H9 (cell line): Measurements from ENCODE around the gene ANKRD42. TPM values are rescaled to one million over a fixed set of nuclear protein-coding genes. Genes with fewer than 3 reads are reported as not detected.

Experiments used
- DNase-seq: peaks from one replicate; pipeline ENCODE4 v3.0.0-alpha.2; 2017
- H2AFZ ChIP-seq: one replicate; pipeline ENCODE4 v1.6.1; 2013; ENCODE audit warnings: mild to moderate bottlenecking, low read length, control low read depth, moderate library complexity
- H2AK5ac ChIP-seq: 2 replicates; pipeline ENCODE4 v1.6.1; 2013; ENCODE audit warnings: low read length, control low read depth, mixed read lengths; ENCODE audit not compliant: insufficient read length
- H2BK120ac ChIP-seq: one replicate; pipeline ENCODE4 v1.6.1; 2013; ENCODE audit warnings: low read depth, mild to moderate bottlenecking, low read length, control low read depth, inconsistent platforms; ENCODE audit not compliant: poor library complexity, severe bottlenecking
- H2BK12ac ChIP-seq: 2 replicates; pipeline ENCODE4 v1.6.1; 2013; ENCODE audit warnings: low read length, control low read depth, mixed read lengths, low read depth; ENCODE audit not compliant: insufficient read length
- H2BK15ac ChIP-seq: 2 replicates; pipeline ENCODE4 v1.6.1; 2013; ENCODE audit warnings: low read depth, low read length, control low read depth
- H2BK20ac ChIP-seq: one replicate; pipeline ENCODE4 v1.6.1; 2013; ENCODE audit warnings: low read depth, mild to moderate bottlenecking, low read length, control low read depth, inconsistent platforms; ENCODE audit not compliant: poor library complexity, severe bottlenecking
- H2BK5ac ChIP-seq: 2 replicates; pipeline ENCODE4 v1.6.1; 2013; ENCODE audit warnings: low read length, control low read depth, mixed read lengths; ENCODE audit not compliant: insufficient read length
- H3K14ac ChIP-seq: 2 replicates; pipeline ENCODE4 v1.6.1; 2013; ENCODE audit warnings: low read length, control low read depth; ENCODE audit not compliant: insufficient read depth
- H3K18ac ChIP-seq: 2 replicates; pipeline ENCODE4 v1.6.1; 2013; ENCODE audit warnings: low read depth, mild to moderate bottlenecking, mixed read lengths, low read length, control low read depth; ENCODE audit not compliant: insufficient read length
- H3K23ac ChIP-seq: 2 replicates; pipeline ENCODE4 v1.6.1; 2013; ENCODE audit warnings: low read length, control low read depth, mixed read lengths, low read depth; ENCODE audit not compliant: insufficient read length
- H3K23me2 ChIP-seq: 2 replicates; pipeline ENCODE4 v1.6.1; 2013; ENCODE audit warnings: low read depth, mild to moderate bottlenecking, mixed read lengths, low read length, control low read depth; ENCODE audit not compliant: insufficient read length, poor library complexity, severe bottlenecking
- H3K27ac ChIP-seq: 2 replicates; pipeline ENCODE4 v1.5.1; 2013; ENCODE audit warnings: low read length, control low read depth, mixed read lengths, low read depth; ENCODE audit not compliant: insufficient read length
- H3K27me3 ChIP-seq: 2 replicates; pipeline ENCODE4 v1.6.1; 2013; ENCODE audit warnings: low read length, control low read depth, inconsistent platforms; ENCODE audit not compliant: insufficient read depth
- H3K4ac ChIP-seq: 2 replicates; pipeline ENCODE4 v1.6.1; 2013; ENCODE audit warnings: low read depth, mild to moderate bottlenecking, control low read depth, inconsistent platforms, low read length, moderate library complexity
- H3K4me1 ChIP-seq: 2 replicates; pipeline ENCODE4 v1.6.1; 2013; ENCODE audit warnings: low read length, control low read depth, inconsistent platforms; ENCODE audit not compliant: insufficient read depth
- H3K4me2 ChIP-seq: 2 replicates; pipeline ENCODE4 v1.6.1; 2013; ENCODE audit warnings: low read length, control low read depth, mixed read lengths; ENCODE audit not compliant: insufficient read length, insufficient read depth
- H3K56ac ChIP-seq: 2 replicates; pipeline ENCODE4 v1.6.1; 2013; ENCODE audit warnings: low read depth, mild to moderate bottlenecking, mixed read lengths, low read length, control low read depth; ENCODE audit not compliant: insufficient read length
- H3K79me1 ChIP-seq: 2 replicates; pipeline ENCODE4 v1.6.1; 2013; ENCODE audit warnings: low read depth, mild to moderate bottlenecking, moderate library complexity, low read length, control low read depth, inconsistent platforms; ENCODE audit not compliant: insufficient read depth, poor library complexity, severe bottlenecking
- H3K79me2 ChIP-seq: 2 replicates; pipeline ENCODE4 v1.6.1; 2013; ENCODE audit warnings: low read length, control low read depth, inconsistent platforms; ENCODE audit not compliant: insufficient read depth
- H3K9ac ChIP-seq: 2 replicates; pipeline ENCODE4 v1.6.1; 2013; ENCODE audit warnings: low read length, control low read depth, mixed read lengths; ENCODE audit not compliant: insufficient read length; ENCODE audit errors: extremely low read depth
- H3K9me3 ChIP-seq: one replicate; pipeline ENCODE4 v1.6.1; 2013; ENCODE audit warnings: low read depth, low read length, inconsistent platforms; ENCODE audit not compliant: control insufficient read depth
- H3T11ph ChIP-seq: one replicate; pipeline ENCODE4 v1.6.1; 2013; ENCODE audit warnings: mild to moderate bottlenecking, low read length, control low read depth, inconsistent platforms
- H4K20me1 ChIP-seq: one replicate; pipeline ENCODE4 v1.6.1; 2013; ENCODE audit not compliant: control insufficient read depth, insufficient read length, insufficient read depth
- H4K5ac ChIP-seq: 2 replicates; pipeline ENCODE4 v1.6.1; 2013; ENCODE audit warnings: low read depth, mild to moderate bottlenecking, mixed read lengths, low read length, control low read depth; ENCODE audit not compliant: insufficient read length
- H4K8ac ChIP-seq: replicated peaks from 2 replicates; pipeline ENCODE4 v1.6.1; 2013; ENCODE audit warnings: low read length, control low read depth, mixed read lengths, low read depth; ENCODE audit not compliant: insufficient read length
- H4K91ac ChIP-seq: 2 replicates; pipeline ENCODE4 v1.6.1; 2013; ENCODE audit warnings: low read depth, mild to moderate bottlenecking, moderate library complexity, mixed read lengths, low read length, control low read depth; ENCODE audit not compliant: insufficient read length
- H3K27ac Mint-ChIP-seq, 3 experiments: 2 replicates in 2 of 3; 3 replicates in 1 of 3; pipeline ENCODE4 v1.8.0; 2020 to 2021; ENCODE audit warnings: mixed read lengths in 3 of 3, mild to moderate bottlenecking in 1 of 3, moderate library complexity in 1 of 3
- H3K27me3 Mint-ChIP-seq: 2 replicates; pipeline ENCODE4 v1.8.0; 2021; ENCODE audit warnings: low read depth, mild to moderate bottlenecking, moderate library complexity, mixed read lengths
- H3K36me3 Mint-ChIP-seq, 3 experiments: 2 replicates in 2 of 3; 3 replicates in 1 of 3; pipeline ENCODE4 v1.8.0; 2020 to 2021; ENCODE audit warnings: low read depth in 3 of 3, mixed read lengths in 3 of 3; ENCODE audit not compliant: insufficient read depth in 1 of 3
- H3K4me1 Mint-ChIP-seq, 2 experiments: 2 replicates each; pipeline ENCODE4 v1.8.0; 2020; ENCODE audit warnings: mixed read lengths in 2 of 2
- H3K4me3 Mint-ChIP-seq, 2 experiments: 2 replicates in 1 of 2; 3 replicates in 1 of 2; pipeline ENCODE4 v1.8.0; 2020 to 2021; ENCODE audit warnings: mild to moderate bottlenecking in 2 of 2, mixed read lengths in 2 of 2, moderate library complexity in 1 of 2
- H3K9me3 Mint-ChIP-seq, 2 experiments: 2 replicates in 1 of 2; 3 replicates in 1 of 2; pipeline ENCODE4 v1.8.0; 2020; ENCODE audit warnings: mild to moderate bottlenecking in 2 of 2, mixed read lengths in 2 of 2, moderate library complexity in 1 of 2
- total RNA-seq: library from RNA; stranded (reverse); gene quantifications from 2 replicates; pipeline ENCODE4 v1.2.1, GENCODE V29; 2021
- TF ChIP-seq, protein P1 (sequence below): fragments of 200-600 bp; sonication (generic); conservative IDR thresholded peaks from 3 replicates; pipeline ENCODE4 v1.8.0; 2021; ENCODE audit warnings: antibody characterized with exemption, mild to moderate bottlenecking

ANKRD42 gene
- total RNA-seq, 1 experiment from 2014 or later: 4.9 TPM

DNA sequence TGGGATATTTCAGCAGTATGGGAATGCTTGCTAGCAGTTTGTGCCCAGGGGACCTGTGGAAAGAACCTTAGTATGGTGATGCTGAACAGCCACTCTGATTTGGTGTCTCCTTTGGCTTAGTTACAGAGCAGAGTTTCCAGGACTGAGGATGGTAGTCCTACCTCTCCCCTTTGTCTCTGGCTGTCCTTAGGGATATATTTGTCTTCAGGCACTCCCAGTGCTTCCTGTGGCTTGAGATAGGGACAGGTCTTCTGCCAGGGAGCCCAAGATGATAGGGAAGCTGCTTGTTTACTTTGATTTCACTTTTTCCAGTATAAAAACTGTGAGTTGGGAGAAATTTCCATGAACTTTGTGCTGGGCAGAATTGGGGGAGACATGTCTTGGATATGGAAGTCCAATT is 28.2 kb downstream of the ANKRD42 start:
- no peak for DNase-seq
- H3K23me2 ChIP-seq: no peaks in the 10 kb centered on the region
- H4K5ac ChIP-seq: no peak overlapping the region
- no peaks in the 10 kb centered on the region for H3K36me3 Mint-ChIP-seq
- H3K9me3 Mint-ChIP-seq: no peaks in the 10 kb centered on the region
- H3K79me2 ChIP-seq: no peaks in the 10 kb centered on the region
- H3K4me1 Mint-ChIP-seq: no peaks in the 10 kb centered on the region
- H3K56ac ChIP-seq: no peak overlapping the region
- H2AK5ac ChIP-seq: no peak overlapping the region
- H3K79me1 ChIP-seq: no peaks in the 10 kb centered on the region
- H3K4me1 ChIP-seq: no peaks in the 10 kb centered on the region
- no peak overlapping the region for H3K4me2 ChIP-seq
- no peak overlapping the region for H2BK120ac ChIP-seq
- H3K23ac ChIP-seq: no peak overlapping the region
- H3K4me3 Mint-ChIP-seq: no peak overlapping the region
- no peak overlapping the region for H3T11ph ChIP-seq
- TF ChIP-seq, protein P1, sequence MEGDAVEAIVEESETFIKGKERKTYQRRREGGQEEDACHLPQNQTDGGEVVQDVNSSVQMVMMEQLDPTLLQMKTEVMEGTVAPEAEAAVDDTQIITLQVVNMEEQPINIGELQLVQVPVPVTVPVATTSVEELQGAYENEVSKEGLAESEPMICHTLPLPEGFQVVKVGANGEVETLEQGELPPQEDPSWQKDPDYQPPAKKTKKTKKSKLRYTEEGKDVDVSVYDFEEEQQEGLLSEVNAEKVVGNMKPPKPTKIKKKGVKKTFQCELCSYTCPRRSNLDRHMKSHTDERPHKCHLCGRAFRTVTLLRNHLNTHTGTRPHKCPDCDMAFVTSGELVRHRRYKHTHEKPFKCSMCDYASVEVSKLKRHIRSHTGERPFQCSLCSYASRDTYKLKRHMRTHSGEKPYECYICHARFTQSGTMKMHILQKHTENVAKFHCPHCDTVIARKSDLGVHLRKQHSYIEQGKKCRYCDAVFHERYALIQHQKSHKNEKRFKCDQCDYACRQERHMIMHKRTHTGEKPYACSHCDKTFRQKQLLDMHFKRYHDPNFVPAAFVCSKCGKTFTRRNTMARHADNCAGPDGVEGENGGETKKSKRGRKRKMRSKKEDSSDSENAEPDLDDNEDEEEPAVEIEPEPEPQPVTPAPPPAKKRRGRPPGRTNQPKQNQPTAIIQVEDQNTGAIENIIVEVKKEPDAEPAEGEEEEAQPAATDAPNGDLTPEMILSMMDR: no peak
- no peak overlapping the region for H2BK5ac ChIP-seq
- H4K20me1 ChIP-seq: no peaks in the 10 kb centered on the region
- no peak overlapping the region for H3K18ac ChIP-seq
- 0 out of 2 replicates have a peak, but pooled peaks cover 2% of the 10 kb centered on the region for H3K27me3 ChIP-seq
- H3K14ac ChIP-seq: no peak overlapping the region
- H3K9me3 ChIP-seq: no peaks in the 10 kb centered on the region
- H3K27me3 Mint-ChIP-seq: no peaks in the 10 kb centered on the region; the same call in 1 of the 2 replicates
- no peak overlapping the region for H2BK15ac ChIP-seq
- no peak overlapping the region for H2AFZ ChIP-seq
- H2BK12ac ChIP-seq: no peak overlapping the region
- no peak overlapping the region for H3K9ac ChIP-seq
- no peak overlapping the region for H3K27ac ChIP-seq
- no peak overlapping the region for H4K8ac ChIP-seq
- H3K4ac ChIP-seq: no peak overlapping the region
- H2BK20ac ChIP-seq: no peak overlapping the region
- H3K27ac Mint-ChIP-seq: no peak overlapping the region
- H4K91ac ChIP-seq: no peak overlapping the region
